Ishikawa (cell line): Measurements from ENCODE around the gene MX1.

Source experiments
- CEBPB ChIP-seq: IDR thresholded peaks from 2 replicates; pipeline ENCODE4 v1.6.1; 2012
- CREB1 ChIP-seq: IDR thresholded peaks from 2 replicates; pipeline ENCODE4 v1.6.1; 2012; ENCODE audit warnings: low read depth
- EGR1 ChIP-seq: IDR thresholded peaks from 2 replicates; pipeline ENCODE4 v1.6.1; 2012
- EP300 ChIP-seq: IDR thresholded peaks from 2 replicates; pipeline ENCODE4 v1.6.1; 2012; ENCODE audit warnings: borderline replicate concordance
- FOXM1 ChIP-seq: IDR thresholded peaks from 2 replicates; pipeline ENCODE4 v1.6.1; 2012; ENCODE audit warnings: low read depth, borderline replicate concordance
- MAX ChIP-seq: IDR thresholded peaks from 2 replicates; pipeline ENCODE4 v1.6.1; 2012
- NFIC ChIP-seq: IDR thresholded peaks from 2 replicates; pipeline ENCODE4 v1.6.1; 2012
- RAD21 ChIP-seq: IDR thresholded peaks from 2 replicates; pipeline ENCODE4 v1.6.1; 2012; ENCODE audit warnings: low read depth
- REST ChIP-seq: IDR thresholded peaks from 2 replicates; pipeline ENCODE4 v1.6.1; 2012; ENCODE audit warnings: low read depth, mild to moderate bottlenecking
- TAF1 ChIP-seq: IDR thresholded peaks from 2 replicates; pipeline ENCODE4 v1.6.1; 2012; ENCODE audit warnings: low read depth, mild to moderate bottlenecking
- TCF12 ChIP-seq: IDR thresholded peaks from 2 replicates; pipeline ENCODE4 v1.6.1; 2012; ENCODE audit warnings: low read depth
- TEAD4 ChIP-seq: IDR thresholded peaks from 2 replicates; pipeline ENCODE4 v1.6.1; 2012
- USF1 ChIP-seq: IDR thresholded peaks from 2 replicates; pipeline ENCODE4 v1.6.1; 2012
- YY1 ChIP-seq: IDR thresholded peaks from 2 replicates; pipeline ENCODE4 v1.6.1; 2012; ENCODE audit warnings: low read depth
- ZBTB7A ChIP-seq: IDR thresholded peaks from 2 replicates; pipeline ENCODE4 v1.6.1; 2012; ENCODE audit warnings: low read depth

MX1 gene

GRCh38 chr21:41381731-41382130 lies 44.3 kb upstream of the MX1 start:
- TF ChIP-seq REST (no peak), TAF1 (no peak), FOXM1 (no peak), TCF12 (no peak), MAX (no peak), EGR1 (no peak), ZBTB7A (no peak), YY1 (no peak), TEAD4 (no peak), CREB1 (no peak), EP300 (no peak), CEBPB (no peak), NFIC (no peak)

- no peak for TF ChIP-seq EGR1
- TF ChIP-seq REST = no peak
- TF ChIP-seq TCF12 = no peak
- TF ChIP-seq YY1 = no peak
Observed at GRCh38 chr21:41387042-41387819, 38.8 kb upstream of the MX1 start.

- TF ChIP-seq USF1 = no peak
- no peak for TF ChIP-seq REST
- no peak for TF ChIP-seq YY1
- no peak for TF ChIP-seq TAF1
- TF ChIP-seq CREB1 = no peak
- TF ChIP-seq EP300 = no peak
- no peak for TF ChIP-seq RAD21
- TF ChIP-seq ZBTB7A = no peak
- no peak for TF ChIP-seq TCF12
- no peak for TF ChIP-seq FOXM1
- TF ChIP-seq EGR1 = no peak
- no peak for TF ChIP-seq CEBPB
- TF ChIP-seq NFIC = no peak
- no peak for TF ChIP-seq TEAD4
- TF ChIP-seq MAX = no peak
Observed at GRCh38 chr21:41387824-41388223, 38.2 kb upstream of the MX1 start.

GRCh38 chr21:41388259-41388658 lies 37.8 kb upstream of the MX1 start:
- TF ChIP-seq USF1 (no peak), CREB1 (no peak), TCF12 (no peak), EGR1 (no peak), EP300 (no peak), FOXM1 (no peak), TEAD4 (no peak), MAX (no peak), TAF1 (no peak), CEBPB (no peak), NFIC (no peak), REST (no peak), YY1 (no peak), RAD21 (no peak), ZBTB7A (no peak)
